GM21737 (cell line): ENCODE data around the gene SCYGR3.

Source experiments
- ATAC-seq: cut with Tn5 transposase; IDR thresholded peaks from one replicate; pipeline ENCODE4 v1.9.1; 2021; ENCODE audit warnings: mild to moderate bottlenecking, moderate library complexity; ENCODE audit not compliant: unreplicated experiment

Gene SCYGR3

DNA sequence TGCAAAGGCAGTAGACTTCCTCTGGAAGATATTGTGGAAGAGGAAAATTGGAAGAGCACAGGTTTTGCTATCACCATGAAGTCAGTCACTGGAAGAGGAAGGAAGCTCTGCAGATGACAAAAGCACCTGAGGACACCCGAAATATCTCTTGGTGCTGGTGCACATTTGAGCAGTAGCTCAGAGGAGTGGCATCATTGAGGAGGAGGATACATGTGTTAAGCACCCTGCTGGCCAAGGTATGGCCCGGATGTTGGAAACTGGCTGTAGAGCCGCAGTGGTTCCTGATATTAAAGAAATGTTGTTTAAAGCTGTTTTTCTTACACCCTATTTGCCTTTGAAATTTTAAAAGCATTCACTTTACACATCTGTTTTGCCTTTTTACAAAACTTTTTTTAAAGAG, 48.6 kb downstream of the SCYGR3 start:
- ATAC-seq, result no peak

DNA sequence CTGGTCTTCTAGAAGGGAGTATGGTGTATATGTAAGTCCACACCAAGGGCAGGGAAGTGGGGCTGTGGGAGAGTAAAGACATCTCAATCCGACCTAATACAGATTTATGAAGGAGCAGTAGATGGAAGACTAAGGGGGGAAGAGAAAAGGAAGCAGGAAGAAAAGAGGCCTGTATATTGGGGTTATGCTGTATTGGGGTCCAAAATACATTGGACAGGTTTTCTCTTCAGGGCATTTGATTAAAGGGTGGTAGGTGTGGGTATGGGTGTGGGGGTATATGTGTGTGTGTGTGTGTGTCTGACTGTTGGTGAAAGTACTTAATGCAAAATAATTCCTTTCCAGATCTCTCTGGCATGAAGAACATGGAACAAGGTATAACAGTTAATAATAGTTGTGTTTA, 49.6 kb downstream of the SCYGR3 start:
- ATAC-seq, result no peak
